Vagina (tissue), 2 donors: ENCODE results near the gene RAB11FIP3.

Experiments used
- CTCF ChIP-seq, 3 experiments: fragments of 450-650 bp in 2 of 3; fragments of 200-600 bp in 1 of 3; sonication (generic) in 1 of 3; IDR thresholded peaks; one replicate each; pipeline ENCODE4 v1.5.1; 2017 to 2019; ENCODE audit warnings: antibody characterized with exemption in 3 of 3, mild to moderate bottlenecking in 2 of 3, moderate library complexity in 2 of 3
- POLR2A ChIP-seq, 2 donors: fragments of 450-650 bp; IDR thresholded peaks; one replicate each; pipeline ENCODE4 v1.6.1; 2017; ENCODE audit warnings: antibody characterized with exemption in 2 of 2, mild to moderate bottlenecking in 2 of 2, moderate library complexity in 2 of 2

GRCh38 chr16:561413-561794 is 136.0 kb downstream of the RAB11FIP3 start:
- TF ChIP-seq CTCF (IDR thresholded peaks at IDR 0.05) (no peak), POLR2A (IDR thresholded peaks at IDR 0.05) (no peak)
